Natural killer cell (primary cell): ENCODE data around the gene PILRB. TPM values are rescaled to one million over a fixed set of nuclear protein-coding genes. Genes with fewer than 3 reads are reported as not detected.

Experiments used
- ATAC-seq, 3 donors: fragments of 150-1000 bp in 2 of 3; fragments of 200-7000 bp in 1 of 3; cut with Tn5 transposase; 1 replicate in 1 of 3; 2 replicates in 2 of 3; pipeline ENCODE4 v1.10.0; 2021; ENCODE audit warnings: mild to moderate bottlenecking in 2 of 3, moderate library complexity in 2 of 3
- DNase-seq, 2 donors: peaks; one replicate each; pipeline versions ENCODE4 v3.0.0 to v3.0.0-alpha.2; 2013 to 2021; ENCODE audit warnings: mixed read lengths in 1 of 2
- H3K27ac ChIP-seq: one replicate; pipeline ENCODE4 v1.5.1; 2013; ENCODE audit warnings: mild to moderate bottlenecking, low read length
- H3K27me3 ChIP-seq: one replicate; pipeline ENCODE4 v1.6.1; 2013; ENCODE audit warnings: low read length; ENCODE audit not compliant: control insufficient read depth, insufficient read depth
- H3K36me3 ChIP-seq: one replicate; pipeline ENCODE4 v1.6.1; 2013; ENCODE audit warnings: low read length; ENCODE audit not compliant: control insufficient read depth, insufficient read depth
- H3K4me1 ChIP-seq: one replicate; pipeline ENCODE4 v1.6.1; 2013; ENCODE audit warnings: low read length; ENCODE audit not compliant: control insufficient read depth, insufficient read depth
- H3K4me3 ChIP-seq: one replicate; pipeline ENCODE4 v1.5.1; 2013; ENCODE audit warnings: low read length
- H3K9me3 ChIP-seq: one replicate; pipeline ENCODE4 v1.6.1; 2013; ENCODE audit warnings: low read length; ENCODE audit not compliant: control insufficient read depth, insufficient read depth
- H3K27ac Mint-ChIP-seq, 2 donors: one replicate each; pipeline ENCODE4 v1.8.0; 2022; ENCODE audit warnings: mild to moderate bottlenecking in 2 of 2, mixed read lengths in 2 of 2, moderate library complexity in 1 of 2
- H3K27me3 Mint-ChIP-seq, 2 donors: one replicate each; pipeline ENCODE4 v1.8.0; 2022; ENCODE audit warnings: low read depth in 2 of 2, mixed read lengths in 2 of 2
- H3K36me3 Mint-ChIP-seq: one replicate; pipeline ENCODE4 v1.8.0; 2022; ENCODE audit warnings: mixed read lengths
- H3K4me1 Mint-ChIP-seq, 2 donors: one replicate each; pipeline ENCODE4 v1.8.0; 2022; ENCODE audit warnings: mixed read lengths in 2 of 2
- H3K4me3 Mint-ChIP-seq: one replicate; pipeline ENCODE4 v1.8.0; 2022; ENCODE audit warnings: mild to moderate bottlenecking, moderate library complexity, mixed read lengths
- H3K9me3 Mint-ChIP-seq, 2 donors: one replicate each; pipeline ENCODE4 v1.8.0; 2022; ENCODE audit warnings: mixed read lengths in 2 of 2
- CTCF ChIP-seq: fragments of 200-600 bp; IDR thresholded peaks from one replicate; pipeline ENCODE4 v1.8.0; 2022; ENCODE audit warnings: antibody characterized with exemption
- WGBS: methylation state at CpG from one replicate; pipeline ENCODE4 v1.1.7; 2013; ENCODE audit warnings: missing lambda C conversion rate; ENCODE audit not compliant: insufficient coverage; 5-methylcytosine and 5-hydroxymethylcytosine counted together
- intact Hi-C: fragments of 100-400 bp; cut with micrococcal nuclease; formaldehyde crosslinking; loops from one replicate; pipeline ENCODE4 v1.14.2; 2022
- total RNA-seq, 4 donors: library from RNA; stranded (reverse); fragments of 120-200 nt in 1 of 4; gene quantifications; one replicate each; pipeline versions ENCODE4 v1.2.3 to v1.2.4, GENCODE V29; 2013 to 2022

Gene PILRB
- total RNA-seq, 3 donors from 2014 or later (not counting 1 experiment from before 2014, with no cell fraction given), result 143 to 206 (median 157) TPM

- Mint-ChIP-seq H3K4me1 (peaks cover 23 to 27% of the 10 kb centered on the region in 2 donors), H3K36me3 (no peaks in the 10 kb centered on the region), H3K4me3 (no peak overlapping the region), H3K9me3 (no peaks in the 10 kb centered on the region), H3K27me3 (no peaks in the 10 kb centered on the region), H3K27ac (no peak overlapping the region)
- H3K9me3 ChIP-seq, result no peaks in the 10 kb centered on the region
- ATAC-seq (no peak), DNase-seq (no peak)
- H3K27me3 ChIP-seq, result no peaks in the 10 kb centered on the region
- no peak overlapping the region for H3K27ac ChIP-seq
- H3K4me3 ChIP-seq, result no peak overlapping the region
- WGBS, result 97% methylated on average over 2 of the region's 2 CpGs
- TF ChIP-seq CTCF, result no peak
- intact Hi-C loops, result no loop called here
- no peaks in the 10 kb centered on the region for H3K36me3 ChIP-seq
- H3K4me1 ChIP-seq, result peaks cover 22% of the 10 kb centered on the region
Measured at GRCh38 chr7:100394077-100394476, 36.2 kb downstream of the PILRB start.

DNA sequence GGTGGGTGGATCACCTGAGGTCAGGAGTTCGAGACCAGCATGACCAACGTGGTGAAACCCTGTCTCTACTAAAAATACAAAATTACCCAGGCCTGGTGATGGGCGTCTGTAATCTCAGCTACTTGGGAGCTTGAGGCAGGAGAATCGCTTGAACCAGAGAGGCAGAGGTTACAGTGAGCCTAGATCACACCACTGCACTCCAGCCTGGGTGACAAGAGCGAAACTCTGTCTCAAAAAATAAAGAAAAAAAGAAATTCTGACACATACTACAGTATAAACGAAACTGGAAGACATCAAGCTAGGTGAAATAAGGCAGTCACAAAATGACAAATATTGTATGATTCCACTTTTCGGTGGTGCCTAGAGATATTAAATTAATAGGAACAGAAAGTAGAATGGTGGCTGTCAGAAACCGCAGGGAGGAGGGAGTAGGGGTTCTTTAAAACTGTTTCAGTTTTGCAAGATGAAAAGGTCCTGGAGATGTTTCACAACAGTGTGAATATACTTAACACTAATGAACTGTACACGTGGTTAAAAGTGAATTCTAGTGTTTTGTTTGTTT lies 38.6 kb downstream of the PILRB start:
- intact Hi-C loops, result loop anchor here (1.0 to 5.0 kb wide), 2 partner anchors 32 to 59 kb away; partner anchors contain the start of gene ZCWPW1
- Histone ChIP-seq H3K9me3 (no peaks in the 10 kb centered on the region), H3K27me3 (no peaks in the 10 kb centered on the region), H3K4me3 (no peak overlapping the region), H3K36me3 (no peaks in the 10 kb centered on the region), H3K27ac (peak overlapping the region; percentile 65), H3K4me1 (peaks cover 22% of the 10 kb centered on the region)
- Mint-ChIP-seq H3K27ac (peak overlapping the region; percentile 94 to 98), H3K36me3 (no peaks in the 10 kb centered on the region), H3K4me1 (peaks cover 22 to 28% of the 10 kb centered on the region in 2 donors), H3K27me3 (no peaks in the 10 kb centered on the region), H3K9me3 (no peaks in the 10 kb centered on the region), H3K4me3 (peak overlapping the region; percentile 93)
- 20% methylated on average over 6 of the region's 9 CpGs for WGBS
- TF ChIP-seq CTCF, result no peak
- peak in 1 of 2 donors; percentile 70 for DNase-seq
- ATAC-seq, result peak; percentile 90 to 94 (median 91)

DNA sequence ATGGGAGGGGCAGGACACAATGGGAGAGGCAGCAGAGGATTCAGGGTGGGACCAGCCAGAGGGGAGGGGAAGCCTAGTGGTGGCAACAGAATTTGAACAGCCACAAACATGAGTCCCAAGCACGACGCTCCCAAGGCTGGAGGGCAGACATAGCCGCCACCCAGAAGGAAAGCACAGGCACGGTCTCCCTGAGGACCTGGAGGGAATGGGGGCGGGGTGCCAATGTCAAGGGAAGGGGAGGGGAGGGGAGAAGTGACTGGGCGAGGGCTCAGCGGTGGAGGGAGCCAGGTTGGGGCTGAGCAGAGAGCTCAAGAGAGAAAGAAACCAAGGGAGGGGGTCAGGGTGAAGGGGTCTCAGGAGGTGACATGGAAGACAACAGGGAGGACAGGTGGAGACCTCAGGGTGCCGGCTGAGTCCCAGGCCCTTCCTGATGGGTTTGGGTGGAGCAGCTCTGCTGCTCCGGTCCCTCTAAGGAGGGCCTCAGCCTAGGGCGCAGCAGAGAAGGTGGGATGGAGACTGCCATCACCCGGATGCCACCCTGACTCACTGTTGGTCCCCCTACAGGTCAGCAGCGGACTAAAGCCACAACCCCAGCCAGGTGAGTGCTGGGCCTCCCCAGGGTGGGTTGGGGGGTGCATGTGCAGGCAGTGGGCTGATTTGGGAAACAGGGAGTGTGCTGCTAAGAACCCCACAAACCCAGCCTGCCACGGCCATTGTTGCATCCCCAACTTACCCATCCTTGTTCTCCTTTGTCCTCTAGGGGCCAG lies 39.6 kb downstream of the PILRB start:
- Histone ChIP-seq H3K4me1 (peaks cover 22% of the 10 kb centered on the region), H3K4me3 (no peak overlapping the region), H3K27me3 (no peaks in the 10 kb centered on the region), H3K36me3 (no peaks in the 10 kb centered on the region), H3K9me3 (no peaks in the 10 kb centered on the region), H3K27ac (peak overlapping the region; percentile 65)
- Mint-ChIP-seq H3K36me3 (no peaks in the 10 kb centered on the region), H3K9me3 (no peaks in the 10 kb centered on the region), H3K4me3 (peak overlapping the region; percentile 93), H3K27me3 (no peaks in the 10 kb centered on the region), H3K4me1 (peaks cover 22 to 28% of the 10 kb centered on the region in 2 donors), H3K27ac (peak overlapping the region; percentile 94 to 98)
- no peak for TF ChIP-seq CTCF
- WGBS, result 83% methylated on average over 13 of the region's 13 CpGs
- intact Hi-C loops, result loop anchor here (5.0 kb wide), 1 partner anchor 60 kb away; no protein-coding TSS in a partner anchor
- ATAC-seq, result no peak
- DNase-seq, result no peak
